NT2/D1 (cell line): ENCODE results near the gene HK2.

Source experiments
- DNase-seq: peaks from one replicate; pipeline ENCODE4 v3.0.0-alpha.2; 2011; ENCODE audit warnings: low read depth, low spot score
- H3K27me3 ChIP-seq: 2 replicates; pipeline ENCODE4 v1.6.0; 2011; ENCODE audit warnings: mild to moderate bottlenecking; ENCODE audit not compliant: insufficient read length, insufficient read depth
- H3K36me3 ChIP-seq: 2 replicates; pipeline ENCODE4 v1.6.1; 2011; ENCODE audit warnings: mild to moderate bottlenecking, low read length, mixed read lengths; ENCODE audit not compliant: insufficient read depth, insufficient read length
- H3K4me1 ChIP-seq: 2 replicates; pipeline ENCODE4 v1.5.1; 2011; ENCODE audit not compliant: insufficient read depth, insufficient read length
- H3K4me3 ChIP-seq: 2 replicates; pipeline ENCODE4 v1.5.1; 2011; ENCODE audit warnings: low read depth; ENCODE audit not compliant: insufficient read length
- H3K9ac ChIP-seq: 2 replicates; pipeline ENCODE4 v1.6.0; 2011; ENCODE audit warnings: low read depth; ENCODE audit not compliant: insufficient read length
- H3K9me3 ChIP-seq: 2 replicates; pipeline ENCODE4 v1.5.1; 2011; ENCODE audit warnings: mild to moderate bottlenecking, low read length; ENCODE audit not compliant: insufficient read depth
- SUZ12 ChIP-seq: IDR thresholded peaks from 2 replicates; pipeline ENCODE4 v1.6.1; 2011; ENCODE audit not compliant: insufficient read length, insufficient read depth; ENCODE audit errors: extremely low read depth
- YY1 ChIP-seq: IDR thresholded peaks from 2 replicates; pipeline ENCODE4 v1.6.1; 2011; ENCODE audit not compliant: insufficient read length, insufficient read depth
- ZNF274 ChIP-seq: IDR thresholded peaks from 2 replicates; pipeline ENCODE4 v1.6.1; 2011; ENCODE audit warnings: mild to moderate bottlenecking, low read depth, low read length

The HK2 gene

GRCh38 chr2:74915743-74916142, 81.8 kb downstream of the HK2 start:
- Histone ChIP-seq H3K9me3 (no peaks in the 10 kb centered on the region), H3K36me3 (no peaks in the 10 kb centered on the region), H3K9ac (no peak overlapping the region), H3K4me3 (no peak overlapping the region), H3K4me1 (no peaks in the 10 kb centered on the region), H3K27me3 (no peaks in the 10 kb centered on the region)
- no peak for DNase-seq
- TF ChIP-seq SUZ12 (no peak), ZNF274 (no peak), YY1 (no peak)

GRCh38 chr2:74916394-74916793, 82.5 kb downstream of the HK2 start:
- Histone ChIP-seq H3K9ac (no peak overlapping the region), H3K4me1 (no peaks in the 10 kb centered on the region), H3K9me3 (no peaks in the 10 kb centered on the region), H3K36me3 (no peaks in the 10 kb centered on the region), H3K4me3 (no peak overlapping the region), H3K27me3 (no peaks in the 10 kb centered on the region)
- no peak for TF ChIP-seq SUZ12
- no peak for TF ChIP-seq YY1
- no peak for TF ChIP-seq ZNF274
- DNase-seq: no peak

GRCh38 chr2:74917702-74918619, 84.0 kb downstream of the HK2 start:
- no peak overlapping the region for H3K4me3 ChIP-seq
- no peaks in the 10 kb centered on the region for H3K9me3 ChIP-seq
- no peak for DNase-seq
- H3K36me3 ChIP-seq: no peaks in the 10 kb centered on the region
- TF ChIP-seq ZNF274 (no peak), SUZ12 (no peak), YY1 (no peak)
- no peaks in the 10 kb centered on the region for H3K27me3 ChIP-seq
- H3K9ac ChIP-seq: no peak overlapping the region
- no peaks in the 10 kb centered on the region for H3K4me1 ChIP-seq

- H3K9me3 ChIP-seq: no peaks in the 10 kb centered on the region
- TF ChIP-seq YY1 (no peak), SUZ12 (no peak), ZNF274 (no peak)
- H3K36me3 ChIP-seq: no peaks in the 10 kb centered on the region
- peak; percentile 57 for DNase-seq
- no peaks in the 10 kb centered on the region for H3K4me1 ChIP-seq
- no peak overlapping the region for H3K9ac ChIP-seq
- peak overlapping the region; percentile 24 for H3K4me3 ChIP-seq
- no peaks in the 10 kb centered on the region for H3K27me3 ChIP-seq
Measured at GRCh38 chr2:74919827-74920226, 85.9 kb downstream of the HK2 start.

- Histone ChIP-seq H3K36me3 (no peaks in the 10 kb centered on the region), H3K4me1 (no peaks in the 10 kb centered on the region), H3K9me3 (no peaks in the 10 kb centered on the region), H3K27me3 (no peaks in the 10 kb centered on the region), H3K9ac (no peak overlapping the region), H3K4me3 (no peak overlapping the region)
- TF ChIP-seq SUZ12 (no peak), ZNF274 (no peak), YY1 (no peak)
- no peak for DNase-seq
Measured at GRCh38 chr2:74921236-74921736, 87.4 kb downstream of the HK2 start.

- TF ChIP-seq SUZ12 (no peak), ZNF274 (no peak), YY1 (no peak)
- no peaks in the 10 kb centered on the region for H3K4me1 ChIP-seq
- no peaks in the 10 kb centered on the region for H3K27me3 ChIP-seq
- no peaks in the 10 kb centered on the region for H3K9me3 ChIP-seq
- no peak overlapping the region for H3K4me3 ChIP-seq
- DNase-seq: no peak
- no peaks in the 10 kb centered on the region for H3K36me3 ChIP-seq
- no peak overlapping the region for H3K9ac ChIP-seq
Measured at GRCh38 chr2:74922592-74923227, 88.8 kb downstream of the HK2 start.

- TF ChIP-seq SUZ12 (no peak), YY1 (no peak), ZNF274 (no peak)
- no peak for DNase-seq
- no peaks in the 10 kb centered on the region for H3K36me3 ChIP-seq
- H3K9ac ChIP-seq: no peak overlapping the region
- H3K9me3 ChIP-seq: no peaks in the 10 kb centered on the region
- no peaks in the 10 kb centered on the region for H3K27me3 ChIP-seq
- H3K4me3 ChIP-seq: no peak overlapping the region
- no peaks in the 10 kb centered on the region for H3K4me1 ChIP-seq
Measured at GRCh38 chr2:74924463-74925265, 90.7 kb downstream of the HK2 start.
